HG03039 (cell line): Measurements from ENCODE around the gene CRYGN.

ENCODE experiments used
- ATAC-seq: cut with Tn5 transposase; IDR thresholded peaks from one replicate; pipeline ENCODE4 v1.9.1; 2021; ENCODE audit warnings: mild to moderate bottlenecking, moderate library complexity; ENCODE audit not compliant: unreplicated experiment

The CRYGN gene

DNA sequence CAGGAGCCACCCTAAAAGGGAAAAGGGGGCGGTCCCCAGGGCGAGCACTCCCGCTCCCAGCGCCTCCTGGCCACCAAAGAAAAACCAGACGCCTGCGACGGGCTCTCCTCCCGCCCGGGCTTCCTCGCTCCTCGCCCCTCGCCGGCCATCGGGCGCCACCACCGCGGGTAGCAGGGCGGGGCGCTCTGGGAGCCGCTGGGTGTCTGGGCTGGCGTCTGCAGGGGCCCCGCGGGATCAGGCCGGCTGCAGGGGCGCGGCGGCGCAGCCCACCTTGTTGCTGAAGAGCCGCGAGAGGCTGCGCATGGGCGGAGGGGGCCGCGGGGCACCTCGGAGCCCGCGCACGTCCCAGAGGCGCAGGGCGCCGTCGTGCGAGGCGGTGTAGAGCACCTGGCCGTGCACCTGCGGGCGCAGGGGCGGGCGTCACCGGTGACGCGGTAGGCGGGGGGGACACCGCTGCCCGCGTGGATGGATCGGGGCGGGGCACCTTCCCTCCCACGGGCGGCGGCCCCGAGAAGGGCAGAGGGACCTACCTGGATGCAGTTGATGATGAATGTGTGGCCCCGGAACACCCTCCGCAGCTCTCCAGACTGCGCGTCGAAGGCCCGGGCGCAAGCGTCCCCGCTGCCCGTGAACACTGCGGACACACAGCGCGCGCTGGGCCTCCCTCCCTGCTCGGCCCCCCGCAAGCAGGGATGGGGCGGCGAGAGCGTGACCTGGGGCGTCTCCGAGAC is 58.4 kb downstream of the CRYGN start:
- ATAC-seq: no peak

DNA sequence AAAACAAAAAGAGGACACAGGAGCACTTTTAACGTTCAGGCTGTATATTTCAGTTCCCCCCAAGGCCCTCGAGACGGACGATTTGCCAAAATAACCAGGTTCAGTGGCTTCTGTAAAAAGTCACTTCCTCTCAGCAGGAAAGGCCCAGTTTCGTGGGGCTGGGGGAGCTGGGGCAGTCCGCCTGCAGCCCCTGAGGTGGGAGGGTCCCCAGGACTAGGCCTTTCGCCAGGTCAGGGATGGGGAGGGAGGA is 58.9 kb downstream of the CRYGN start:
- no peak for ATAC-seq

- no peak for ATAC-seq
Observed at GRCh38 chr7:151380199-151381097, 59.5 kb downstream of the CRYGN start.

- ATAC-seq: no peak
Observed at GRCh38 chr7:151379534-151380198, 60.3 kb downstream of the CRYGN start.

- ATAC-seq: no peak
Observed at GRCh38 chr7:151379193-151379520, 60.8 kb downstream of the CRYGN start.
